Liver (tissue), 9 donors: Measurements from ENCODE around the gene KCNJ1. TPM values are rescaled to one million over a fixed set of nuclear protein-coding genes. Genes with fewer than 3 reads are reported as not detected.

ENCODE experiments used
- DNase-seq: peaks from one replicate; pipeline ENCODE4 v3.0.0-alpha.2; 2017; ENCODE audit warnings: low spot score
- H3K27ac ChIP-seq, 2 donors: one replicate each; pipeline ENCODE4 v1.7.0; 2013; ENCODE audit warnings: inconsistent platforms in 2 of 2, low read length in 2 of 2, control low read depth in 1 of 2, low read depth in 1 of 2, mild to moderate bottlenecking in 1 of 2
- H3K27me3 ChIP-seq, 4 donors: one replicate each; pipeline versions ENCODE4 v1.6.1 to v1.7.0; 2013; ENCODE audit warnings: low read length in 3 of 4, inconsistent platforms in 1 of 4, mild to moderate bottlenecking in 1 of 4, moderate library complexity in 1 of 4; ENCODE audit not compliant: control insufficient read depth in 4 of 4, insufficient read depth in 4 of 4
- H3K36me3 ChIP-seq, 4 donors: one replicate each; pipeline versions ENCODE4 v1.6.1 to v1.7.0; 2013; ENCODE audit warnings: low read length in 3 of 4, mild to moderate bottlenecking in 3 of 4, low read depth in 1 of 4, moderate library complexity in 1 of 4; ENCODE audit not compliant: control insufficient read depth in 4 of 4, insufficient read depth in 3 of 4
- H3K4me1 ChIP-seq, 4 donors: one replicate each; pipeline versions ENCODE4 v1.6.1 to v1.7.0; 2013; ENCODE audit warnings: low read length in 3 of 4, mild to moderate bottlenecking in 3 of 4, moderate library complexity in 1 of 4; ENCODE audit not compliant: control insufficient read depth in 4 of 4, insufficient read depth in 4 of 4
- H3K4me3 ChIP-seq, 3 donors: one replicate each; pipeline versions ENCODE4 v1.6.1 to v1.7.0; 2013; ENCODE audit warnings: low read length in 3 of 3, control low read depth in 1 of 3, low read depth in 1 of 3, mild to moderate bottlenecking in 1 of 3
- H3K9ac ChIP-seq, 2 donors: one replicate each; pipeline ENCODE4 v1.7.0; 2013; ENCODE audit warnings: low read length in 2 of 2, mild to moderate bottlenecking in 2 of 2, moderate library complexity in 2 of 2, control low read depth in 1 of 2, low read depth in 1 of 2
- H3K9me3 ChIP-seq, 4 donors: one replicate each; pipeline versions ENCODE4 v1.6.1 to v1.7.0; 2013; ENCODE audit warnings: low read length in 3 of 4; ENCODE audit not compliant: control insufficient read depth in 4 of 4
- CTCF ChIP-seq: fragments of 150-350 bp; IDR thresholded peaks from 2 replicates; pipeline ENCODE4 v1.5.1; 2017; ENCODE audit warnings: improper control_type of control experiment, low read depth, low read length; ENCODE audit not compliant: missing input control
- EGR1 ChIP-seq, 2 donors: IDR thresholded peaks; 2 replicates each; pipeline ENCODE4 v1.6.1; 2016 to 2018; ENCODE audit warnings: antibody characterized with exemption in 2 of 2, low read depth in 2 of 2
- FOXA1 ChIP-seq: IDR thresholded peaks from 2 replicates; pipeline ENCODE4 v1.6.1; 2016; ENCODE audit warnings: antibody characterized with exemption
- FOXA2 ChIP-seq: IDR thresholded peaks from 2 replicates; pipeline ENCODE4 v1.6.1; 2016; ENCODE audit warnings: antibody characterized with exemption
- GABPA ChIP-seq, 2 donors: IDR thresholded peaks in 1 of 2; conservative IDR thresholded peaks in 1 of 2; 2 replicates each; pipeline ENCODE4 v1.6.1; 2016; ENCODE audit warnings: antibody characterized with exemption in 2 of 2, mild to moderate bottlenecking in 1 of 2, moderate library complexity in 1 of 2
- HNF4A ChIP-seq, 2 donors: conservative IDR thresholded peaks; 2 replicates each; pipeline ENCODE4 v1.6.1; 2016; ENCODE audit warnings: antibody characterized with exemption in 2 of 2, mild to moderate bottlenecking in 2 of 2
- HNF4G ChIP-seq: IDR thresholded peaks from 2 replicates; pipeline ENCODE4 v1.6.1; 2016; ENCODE audit warnings: antibody characterized with exemption
- JUND ChIP-seq, 2 donors: IDR thresholded peaks; 2 replicates each; pipeline ENCODE4 v1.6.1; 2016; ENCODE audit warnings: antibody characterized with exemption in 2 of 2
- MAX ChIP-seq: IDR thresholded peaks from 2 replicates; pipeline ENCODE4 v1.6.1; 2016; ENCODE audit warnings: antibody characterized with exemption
- NR2F2 ChIP-seq: IDR thresholded peaks from 2 replicates; pipeline ENCODE4 v1.6.1; 2016; ENCODE audit warnings: antibody characterized with exemption
- RAD21 ChIP-seq, 2 donors: IDR thresholded peaks; 2 replicates each; pipeline ENCODE4 v1.6.1; 2016; ENCODE audit warnings: antibody characterized with exemption in 2 of 2, mild to moderate bottlenecking in 2 of 2
- REST ChIP-seq: IDR thresholded peaks from 2 replicates; pipeline ENCODE4 v1.6.1; 2016; ENCODE audit warnings: antibody characterized with exemption, mild to moderate bottlenecking
- RXRA ChIP-seq, 2 donors: IDR thresholded peaks; 2 replicates each; pipeline ENCODE4 v1.6.1; 2017 to 2018; ENCODE audit warnings: antibody characterized with exemption in 2 of 2, mild to moderate bottlenecking in 1 of 2
- SP1 ChIP-seq: IDR thresholded peaks from 2 replicates; pipeline ENCODE4 v1.6.1; 2018; ENCODE audit warnings: antibody characterized with exemption, mild to moderate bottlenecking
- TAF1 ChIP-seq: conservative IDR thresholded peaks from 2 replicates; pipeline ENCODE4 v1.6.1; 2016; ENCODE audit warnings: antibody characterized with exemption, mild to moderate bottlenecking
- YY1 ChIP-seq: IDR thresholded peaks from 2 replicates; pipeline ENCODE4 v1.6.1; 2016; ENCODE audit warnings: antibody characterized with exemption, mild to moderate bottlenecking
- ZBTB33 ChIP-seq: IDR thresholded peaks from 2 replicates; pipeline ENCODE4 v1.6.1; 2016; ENCODE audit warnings: antibody characterized with exemption
- WGBS: extraction: QIAGEN DNeasy Blood & Tissue Kit; methylation state at CpG from one replicate; pipeline ENCODE4 v1.1.7; 2013; 5-methylcytosine and 5-hydroxymethylcytosine counted together
- polyA plus RNA-seq, 2 donors: library from polyadenylated mRNA; stranded (reverse) in 1 of 2; unstranded in 1 of 2; fragments of 200-250 nt in 1 of 2; fragments of >200 nt in 1 of 2; fragmentation: Nextera tagmentation in 1 of 2; extraction: Ambion mirVana in 1 of 2; gene quantifications; one replicate each; pipeline versions ENCODE4 v1.2.1 to v1.2.3, GENCODE V29; 2013 to 2015
- total RNA-seq, 2 donors: library from RNA; depleted of rRNA; stranded (reverse); fragments of >200 nt; gene quantifications; one replicate each; pipeline ENCODE4 v1.2.3, GENCODE V29; 2014
- TF ChIP-seq, protein P1 (sequence below): IDR thresholded peaks from 2 replicates; pipeline ENCODE4 v1.6.1; 2016; ENCODE audit warnings: antibody characterized with exemption
- donor health status: healthy.
- donor health status: healthy.
- donor health status: healthy.
- donor health status: healthy.
- donor health status: healthy.

KCNJ1 gene
- total and polyA plus RNA-seq, 4 donors: 0.14 to 0.23 TPM; not detected in 2

DNA sequence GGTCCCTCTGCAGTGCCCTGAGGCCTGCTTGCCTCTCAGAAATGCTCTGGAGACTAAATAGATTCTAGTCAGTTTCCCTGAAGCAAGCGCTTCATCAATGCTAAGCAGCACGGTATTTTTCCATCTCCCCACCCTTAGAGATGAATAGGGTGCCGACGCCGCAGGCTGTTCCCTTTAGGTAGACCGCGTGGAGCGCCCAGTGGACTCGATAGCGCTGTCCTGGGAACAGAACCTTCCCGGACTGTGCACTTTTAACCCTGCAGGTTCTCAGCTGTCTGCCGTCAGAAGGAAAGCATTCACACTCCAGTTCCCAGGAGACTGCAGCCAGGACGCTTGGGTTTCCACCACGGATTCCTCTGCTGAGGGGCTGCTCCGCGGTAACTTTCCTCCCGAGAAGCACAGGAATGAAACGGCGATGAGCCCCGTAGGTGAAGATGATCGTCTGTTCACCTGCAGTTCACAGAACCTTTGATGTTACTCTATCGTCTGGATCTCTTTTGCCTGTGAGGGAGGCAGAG lies 9.1 kb upstream of the KCNJ1 start:
- no peaks in the 10 kb centered on the region for H3K4me1 ChIP-seq
- no peak for DNase-seq
- H3K9me3 ChIP-seq: no peaks in the 10 kb centered on the region
- H3K27me3 ChIP-seq: peaks cover 0 to 4% (median 0%) of the 10 kb centered on the region in 4 donors
- TF ChIP-seq SP1 (no peak), ZBTB33 (no peak), REST (no peak), HNF4G (no peak), HNF4A (conservative IDR thresholded peaks at IDR 0.05) (no peak), RAD21 (IDR thresholded peaks at IDR 0.05) (no peak), CTCF (no peak), RXRA (IDR thresholded peaks at IDR 0.05) (no peak), FOXA2 (no peak), GABPA (IDR thresholded peaks at IDR 0.05 in 1 of 2, conservative IDR thresholded peaks at IDR 0.05 in 1 of 2) (no peak), NR2F2 (no peak), YY1 (no peak), TAF1 (no peak), JUND (IDR thresholded peaks at IDR 0.05) (no peak), MAX (no peak), EGR1 (IDR thresholded peaks at IDR 0.05; ENCODE audit: low read depth in 2 of 2) (no peak), FOXA1 (no peak)
- TF ChIP-seq, protein P1, sequence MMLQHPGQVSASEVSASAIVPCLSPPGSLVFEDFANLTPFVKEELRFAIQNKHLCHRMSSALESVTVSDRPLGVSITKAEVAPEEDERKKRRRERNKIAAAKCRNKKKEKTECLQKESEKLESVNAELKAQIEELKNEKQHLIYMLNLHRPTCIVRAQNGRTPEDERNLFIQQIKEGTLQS: no peak
- 88% methylated on average over 22 of the region's 22 CpGs for WGBS
- no peaks in the 10 kb centered on the region for H3K36me3 ChIP-seq
- no peak overlapping the region for H3K9ac ChIP-seq
- H3K27ac ChIP-seq: no peak overlapping the region
- no peak overlapping the region for H3K4me3 ChIP-seq
